Neural progenitor cell (in vitro differentiated cells): ENCODE results near the gene TCERG1L.
"Not testable (repeated sequence)": the region's sequence is repeated elsewhere in the genome, so short reads cannot be mapped to it uniquely, and the experiment has no call there.

Experiments used
- CTCF ChIP-seq: fragments of 200-600 bp; sonication (generic); IDR thresholded peaks from 2 replicates; pipeline ENCODE4 v1.5.1; 2017; ENCODE audit warnings: antibody characterized with exemption, mild to moderate bottlenecking
- EZH2 ChIP-seq: fragments of 200-600 bp; sonication (generic); IDR thresholded peaks from 2 replicates; pipeline ENCODE4 v1.6.1; 2017; ENCODE audit warnings: antibody characterized with exemption, mild to moderate bottlenecking, moderate library complexity
- EZH2phosphoT487 ChIP-seq: fragments of 200-600 bp; sonication (generic); IDR thresholded peaks from 2 replicates; pipeline ENCODE4 v1.6.1; 2017; ENCODE audit warnings: antibody characterized with exemption

- TF ChIP-seq EZH2, CTCF, EZH2phosphoT487: not testable (repeated sequence)
Observed at GRCh38 chr10:131078882-131079280, 232.6 kb downstream of the TCERG1L start.
